AG10803 (cell line): ENCODE data around the gene GNA15.

Source experiments
- DNase-seq: peaks from one replicate; pipeline ENCODE4 v3.0.0; 2010; ENCODE audit warnings: low read depth
- H3K4me3 ChIP-seq: 2 replicates; pipeline ENCODE4 v1.5.1; 2011; ENCODE audit warnings: mild to moderate bottlenecking, low read length, control low read depth
- TF ChIP-seq, protein P1 (sequence below): conservative IDR thresholded peaks from 2 replicates; pipeline ENCODE4 v1.5.1; 2011; ENCODE audit warnings: mild to moderate bottlenecking, low read length, control low read depth, inconsistent platforms

GNA15 gene

DNA sequence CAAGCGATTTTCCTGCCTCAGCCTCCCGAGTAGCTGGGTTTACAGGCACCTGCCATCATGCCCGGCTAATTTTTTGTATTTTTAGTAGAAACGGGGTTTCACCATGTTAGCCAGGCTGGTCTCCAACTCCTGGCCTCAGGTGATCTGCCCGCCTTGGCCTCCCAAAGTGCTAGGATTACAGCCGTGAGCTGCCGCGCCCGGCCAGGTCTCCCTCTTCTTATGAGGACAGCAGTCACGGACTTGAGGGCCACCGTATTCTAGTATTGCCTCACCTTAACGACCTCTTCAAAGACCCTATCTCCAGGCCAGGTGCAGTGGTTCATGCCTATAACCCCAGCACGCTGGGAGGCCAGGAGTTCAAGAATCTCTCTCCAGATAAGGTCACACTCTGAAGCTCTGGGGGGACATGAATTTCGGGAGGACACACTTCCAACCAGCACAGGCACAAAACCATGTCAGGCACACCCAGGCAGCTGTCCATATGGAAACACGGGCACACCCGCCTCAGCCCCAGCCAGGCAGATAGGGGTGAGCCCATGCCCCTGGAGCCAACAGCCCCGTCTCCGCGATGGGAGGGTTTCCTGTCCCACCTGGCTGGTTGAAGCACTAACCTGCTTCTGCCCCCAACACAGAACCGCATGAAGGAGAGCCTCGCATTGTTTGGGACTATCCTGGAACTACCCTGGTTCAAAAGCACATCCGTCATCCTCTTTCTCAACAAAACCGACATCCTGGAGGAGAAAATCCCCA lies 21.4 kb downstream of the GNA15 start:
- no peak overlapping the region for H3K4me3 ChIP-seq
- no peak for DNase-seq
- TF ChIP-seq, protein P1, sequence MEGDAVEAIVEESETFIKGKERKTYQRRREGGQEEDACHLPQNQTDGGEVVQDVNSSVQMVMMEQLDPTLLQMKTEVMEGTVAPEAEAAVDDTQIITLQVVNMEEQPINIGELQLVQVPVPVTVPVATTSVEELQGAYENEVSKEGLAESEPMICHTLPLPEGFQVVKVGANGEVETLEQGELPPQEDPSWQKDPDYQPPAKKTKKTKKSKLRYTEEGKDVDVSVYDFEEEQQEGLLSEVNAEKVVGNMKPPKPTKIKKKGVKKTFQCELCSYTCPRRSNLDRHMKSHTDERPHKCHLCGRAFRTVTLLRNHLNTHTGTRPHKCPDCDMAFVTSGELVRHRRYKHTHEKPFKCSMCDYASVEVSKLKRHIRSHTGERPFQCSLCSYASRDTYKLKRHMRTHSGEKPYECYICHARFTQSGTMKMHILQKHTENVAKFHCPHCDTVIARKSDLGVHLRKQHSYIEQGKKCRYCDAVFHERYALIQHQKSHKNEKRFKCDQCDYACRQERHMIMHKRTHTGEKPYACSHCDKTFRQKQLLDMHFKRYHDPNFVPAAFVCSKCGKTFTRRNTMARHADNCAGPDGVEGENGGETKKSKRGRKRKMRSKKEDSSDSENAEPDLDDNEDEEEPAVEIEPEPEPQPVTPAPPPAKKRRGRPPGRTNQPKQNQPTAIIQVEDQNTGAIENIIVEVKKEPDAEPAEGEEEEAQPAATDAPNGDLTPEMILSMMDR = no peak

DNA sequence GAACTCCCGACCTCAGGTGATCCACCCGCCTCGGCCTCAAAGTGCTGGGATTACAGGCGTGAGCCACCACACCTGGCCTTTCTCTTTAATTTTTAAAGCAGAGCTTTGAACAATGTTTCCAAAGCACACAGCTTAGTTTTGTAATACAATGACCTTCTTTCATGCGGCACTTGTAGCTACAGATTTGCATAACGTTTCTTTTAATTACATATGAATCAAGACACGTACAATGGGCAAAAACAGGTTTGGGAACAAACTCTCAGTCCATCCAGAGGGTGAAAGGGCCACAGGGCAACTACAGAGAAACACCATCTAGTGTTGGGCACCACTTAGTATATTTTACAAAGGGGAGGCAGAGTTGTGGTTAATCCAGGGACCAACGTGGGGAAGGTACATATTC lies 23.7 kb downstream of the GNA15 start:
- DNase-seq = no peak
- TF ChIP-seq, protein P1 = no peak
- H3K4me3 ChIP-seq = no peak overlapping the region

DNA sequence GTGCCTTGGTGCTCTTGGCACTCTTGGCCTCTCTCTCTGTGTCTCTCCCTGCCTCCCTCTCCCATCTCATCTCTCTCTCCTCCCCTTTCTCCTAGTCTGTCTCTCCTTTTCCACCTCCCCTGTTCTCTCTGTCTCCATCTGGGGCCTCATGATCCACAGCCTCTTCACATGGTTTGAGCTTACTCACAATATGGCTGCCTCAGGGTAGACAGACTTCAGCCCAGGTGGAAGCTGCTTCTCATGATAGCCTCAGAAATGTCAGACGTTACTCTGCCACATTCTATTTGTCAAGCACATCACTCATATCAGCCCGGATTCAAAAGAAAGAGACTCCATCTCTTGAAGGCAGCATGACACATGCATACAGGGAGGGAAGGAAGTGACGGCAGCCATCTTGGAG lies 24.4 kb downstream of the GNA15 start:
- H3K4me3 ChIP-seq = no peak overlapping the region
- TF ChIP-seq, protein P1 = no peak
- no peak for DNase-seq

DNA sequence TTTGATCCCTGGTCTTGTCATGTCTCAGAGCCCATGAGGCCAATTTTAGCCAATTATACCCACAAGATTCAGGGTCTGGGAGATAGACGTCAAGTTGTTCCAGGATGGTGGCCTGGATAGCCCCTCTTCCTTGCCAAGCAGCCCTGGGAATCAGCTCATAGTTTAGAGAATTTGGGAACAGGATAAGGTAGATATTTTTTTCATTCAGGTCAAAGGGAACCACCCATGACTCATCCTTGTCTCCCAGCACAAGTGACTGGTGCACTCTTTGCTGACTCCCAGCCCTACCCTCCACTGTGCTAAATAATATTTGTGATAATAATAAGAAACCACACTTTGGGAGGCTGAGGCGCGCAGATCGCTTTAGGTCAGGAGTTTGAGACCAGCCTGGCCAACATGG lies 25.6 kb downstream of the GNA15 start:
- no peak overlapping the region for H3K4me3 ChIP-seq
- TF ChIP-seq, protein P1 = no peak
- DNase-seq = no peak

DNA sequence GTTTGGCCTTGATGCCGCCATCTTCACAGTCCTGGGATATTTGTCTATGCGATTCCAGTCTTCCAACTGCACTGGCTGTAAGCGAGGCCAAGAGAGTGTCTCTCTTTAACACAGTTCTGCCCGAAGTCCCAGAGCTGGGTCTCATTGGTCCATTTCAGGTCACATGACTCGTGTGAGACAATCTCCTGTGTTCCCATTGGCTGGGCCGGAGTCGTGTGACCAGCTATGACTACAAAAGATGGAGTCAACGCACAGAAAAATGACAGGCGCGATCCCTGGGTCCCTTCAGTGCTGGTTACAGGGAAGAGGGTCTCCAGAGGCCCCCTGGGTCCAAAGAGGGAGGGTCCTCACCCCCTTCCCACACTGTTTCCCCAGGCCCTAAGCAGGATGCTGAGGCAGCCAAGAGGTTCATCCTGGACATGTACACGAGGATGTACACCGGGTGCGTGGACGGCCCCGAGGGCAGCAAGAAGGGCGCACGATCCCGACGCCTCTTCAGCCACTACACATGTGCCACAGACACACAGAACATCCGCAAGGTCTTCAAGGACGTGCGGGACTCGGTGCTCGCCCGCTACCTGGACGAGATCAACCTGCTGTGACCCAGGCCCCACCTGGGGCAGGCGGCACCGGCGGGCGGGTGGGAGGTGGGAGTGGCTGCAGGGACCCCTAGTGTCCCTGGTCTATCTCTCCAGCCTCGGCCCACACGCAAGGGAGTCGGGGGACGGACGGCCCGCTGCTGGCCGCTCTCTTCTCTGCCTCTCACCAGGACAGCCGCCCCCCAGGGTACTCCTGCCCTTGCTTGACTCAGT lies 26.8 kb downstream of the GNA15 start:
- H3K4me3 ChIP-seq = no peak overlapping the region
- peak; percentile 16 for DNase-seq
- TF ChIP-seq, protein P1 = no peak

DNA sequence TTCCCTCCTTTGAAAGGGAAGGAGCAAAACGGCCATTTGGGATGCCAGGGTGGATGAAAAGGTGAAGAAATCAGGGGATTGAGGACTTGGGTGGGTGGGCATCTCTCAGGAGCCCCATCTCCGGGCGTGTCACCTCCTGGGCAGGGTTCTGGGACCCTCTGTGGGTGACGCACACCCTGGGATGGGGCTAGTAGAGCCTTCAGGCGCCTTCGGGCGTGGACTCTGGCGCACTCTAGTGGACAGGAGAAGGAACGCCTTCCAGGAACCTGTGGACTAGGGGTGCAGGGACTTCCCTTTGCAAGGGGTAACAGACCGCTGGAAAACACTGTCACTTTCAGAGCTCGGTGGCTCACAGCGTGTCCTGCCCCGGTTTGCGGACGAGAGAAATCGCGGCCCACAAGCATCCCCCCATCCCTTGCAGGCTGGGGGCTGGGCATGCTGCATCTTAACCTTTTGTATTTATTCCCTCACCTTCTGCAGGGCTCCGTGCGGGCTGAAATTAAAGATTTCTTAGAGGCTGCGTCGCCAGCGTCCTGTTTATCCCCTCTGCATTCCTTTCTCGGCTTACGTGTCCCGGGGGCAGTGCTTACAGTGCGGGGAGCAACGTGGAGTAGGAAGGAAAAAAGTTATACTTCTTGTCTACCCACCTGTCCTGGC lies 27.5 kb downstream of the GNA15 start:
- TF ChIP-seq, protein P1 = peak; percentile 97
- no peak overlapping the region for H3K4me3 ChIP-seq

More for the DNA sequence above, 27.5 kb downstream of the GNA15 start:
- peak; percentile 48 for DNase-seq
